Smooth muscle cell (in vitro differentiated cells): ENCODE data around the gene FMNL2. TPM values are rescaled to one million over a fixed set of nuclear protein-coding genes. Genes with fewer than 3 reads are reported as not detected.

Source experiments
- DNase-seq: peaks from one replicate; lab custom pipeline; 2025; ENCODE audit not compliant: unreplicated experiment; lab: John Stamatoyannopoulos, UW
- H2AFZ ChIP-seq: fragments of 200-600 bp; sonication (generic); 2 replicates; pipeline ENCODE4 v1.6.0; 2016; ENCODE audit warnings: antibody characterized with exemption, low read depth, mild to moderate bottlenecking
- H3F3A ChIP-seq: fragments of 200-600 bp; sonication (generic); 2 replicates; pipeline ENCODE4 v1.6.0; 2017; ENCODE audit warnings: antibody characterized with exemption, low read depth
- H3K27ac ChIP-seq: fragments of 200-600 bp; sonication (generic); 2 replicates; pipeline ENCODE4 v1.5.1; 2016; ENCODE audit warnings: low read depth, mild to moderate bottlenecking
- H3K27me3 ChIP-seq: fragments of 200-600 bp; sonication (generic); 2 replicates; pipeline ENCODE4 v1.6.1; 2016; ENCODE audit warnings: low read depth, mild to moderate bottlenecking
- H3K36me3 ChIP-seq: fragments of 200-600 bp; sonication (generic); 2 replicates; pipeline ENCODE4 v1.5.1; 2016; ENCODE audit warnings: low read depth
- H3K4me1 ChIP-seq: fragments of 200-600 bp; sonication (generic); 2 replicates; pipeline ENCODE4 v1.5.1; 2016; ENCODE audit warnings: low read depth
- H3K4me2 ChIP-seq: fragments of 200-600 bp; sonication (generic); 2 replicates; pipeline ENCODE4 v1.6.0; 2016; ENCODE audit warnings: mild to moderate bottlenecking
- H3K4me3 ChIP-seq: fragments of 200-600 bp; sonication (generic); 2 replicates; pipeline ENCODE4 v1.5.1; 2016; ENCODE audit warnings: mild to moderate bottlenecking
- H3K79me2 ChIP-seq: fragments of 200-600 bp; sonication (generic); 2 replicates; pipeline ENCODE4 v1.6.0; 2016; ENCODE audit warnings: low read depth, mild to moderate bottlenecking
- H3K9ac ChIP-seq: fragments of 200-600 bp; sonication (generic); 2 replicates; pipeline ENCODE4 v1.6.0; 2016; ENCODE audit warnings: low read depth
- H3K9me3 ChIP-seq: fragments of 200-600 bp; sonication (generic); replicated peaks from 2 replicates; pipeline ENCODE4 v1.5.1; 2016; ENCODE audit warnings: low read depth
- H4K20me1 ChIP-seq: fragments of 200-600 bp; sonication (generic); 2 replicates; pipeline ENCODE4 v1.6.0; 2016; ENCODE audit warnings: low read depth
- WGBS: methylation state at CpG from one replicate; pipeline ENCODE4 v1.1.7; 2016; ENCODE audit warnings: low lambda C conversion rate; 5-methylcytosine and 5-hydroxymethylcytosine counted together
- polyA plus RNA-seq: library from polyadenylated mRNA; unstranded; fragments of >200 nt; fragmentation: Nextera tagmentation; extraction: Ambion mirVana; gene quantifications from 2 replicates; pipeline ENCODE4 v1.2.1, GENCODE V29; 2016
- total RNA-seq: library from RNA; depleted of rRNA; stranded (reverse); fragments of >200 nt; gene quantifications from 2 replicates; pipeline ENCODE4 v1.2.3, GENCODE V29; 2014
- TF ChIP-seq, protein P1 (sequence below): fragments of 200-600 bp; sonication (generic); IDR thresholded peaks from 2 replicates; pipeline ENCODE4 v1.5.1; 2017; ENCODE audit warnings: borderline replicate concordance, mild to moderate bottlenecking, antibody characterized with exemption; ENCODE audit not compliant: insufficient read depth, poor library complexity, severe bottlenecking

FMNL2 gene
- total and polyA plus RNA-seq, 2 experiments from 2014 or later, result 7.4 to 37.3 TPM

DNA sequence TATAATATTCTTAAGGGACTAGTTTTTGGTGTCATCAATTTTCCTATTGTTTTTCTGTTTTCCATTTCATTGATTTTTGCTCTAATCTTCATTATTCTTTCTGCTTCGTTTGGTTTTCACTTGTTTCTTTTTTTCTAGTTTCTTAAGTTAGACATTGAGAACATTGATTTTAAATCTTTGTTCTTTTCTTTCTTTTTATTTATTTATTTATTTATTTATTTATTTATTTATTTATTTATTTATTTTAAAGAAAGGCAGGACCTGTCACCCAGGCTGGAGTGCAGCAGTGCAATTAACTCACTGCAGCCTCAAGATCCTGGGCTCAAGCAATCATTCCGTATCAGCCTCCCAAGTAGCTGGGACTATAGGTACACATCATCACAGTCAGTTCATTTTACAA is 7.0 kb upstream of the FMNL2 start:
- Histone ChIP-seq H3K27ac (no peak overlapping the region), H3K36me3 (no peaks in the 10 kb centered on the region), H3K79me2 (no peaks in the 10 kb centered on the region), H3F3A (no peaks in the 10 kb centered on the region), H4K20me1 (no peaks in the 10 kb centered on the region), H3K9ac (no peak overlapping the region), H3K4me3 (no peak overlapping the region), H3K27me3 (no peaks in the 10 kb centered on the region), H3K9me3 (no peaks in the 10 kb centered on the region), H3K4me1 (no peaks in the 10 kb centered on the region), H3K4me2 (no peak overlapping the region), H2AFZ (no peak overlapping the region)
- DNase-seq, result no peak
- WGBS, result 89% methylated on average over 2 of the region's 2 CpGs
- TF ChIP-seq, protein P1, sequence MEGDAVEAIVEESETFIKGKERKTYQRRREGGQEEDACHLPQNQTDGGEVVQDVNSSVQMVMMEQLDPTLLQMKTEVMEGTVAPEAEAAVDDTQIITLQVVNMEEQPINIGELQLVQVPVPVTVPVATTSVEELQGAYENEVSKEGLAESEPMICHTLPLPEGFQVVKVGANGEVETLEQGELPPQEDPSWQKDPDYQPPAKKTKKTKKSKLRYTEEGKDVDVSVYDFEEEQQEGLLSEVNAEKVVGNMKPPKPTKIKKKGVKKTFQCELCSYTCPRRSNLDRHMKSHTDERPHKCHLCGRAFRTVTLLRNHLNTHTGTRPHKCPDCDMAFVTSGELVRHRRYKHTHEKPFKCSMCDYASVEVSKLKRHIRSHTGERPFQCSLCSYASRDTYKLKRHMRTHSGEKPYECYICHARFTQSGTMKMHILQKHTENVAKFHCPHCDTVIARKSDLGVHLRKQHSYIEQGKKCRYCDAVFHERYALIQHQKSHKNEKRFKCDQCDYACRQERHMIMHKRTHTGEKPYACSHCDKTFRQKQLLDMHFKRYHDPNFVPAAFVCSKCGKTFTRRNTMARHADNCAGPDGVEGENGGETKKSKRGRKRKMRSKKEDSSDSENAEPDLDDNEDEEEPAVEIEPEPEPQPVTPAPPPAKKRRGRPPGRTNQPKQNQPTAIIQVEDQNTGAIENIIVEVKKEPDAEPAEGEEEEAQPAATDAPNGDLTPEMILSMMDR, result no peak

DNA sequence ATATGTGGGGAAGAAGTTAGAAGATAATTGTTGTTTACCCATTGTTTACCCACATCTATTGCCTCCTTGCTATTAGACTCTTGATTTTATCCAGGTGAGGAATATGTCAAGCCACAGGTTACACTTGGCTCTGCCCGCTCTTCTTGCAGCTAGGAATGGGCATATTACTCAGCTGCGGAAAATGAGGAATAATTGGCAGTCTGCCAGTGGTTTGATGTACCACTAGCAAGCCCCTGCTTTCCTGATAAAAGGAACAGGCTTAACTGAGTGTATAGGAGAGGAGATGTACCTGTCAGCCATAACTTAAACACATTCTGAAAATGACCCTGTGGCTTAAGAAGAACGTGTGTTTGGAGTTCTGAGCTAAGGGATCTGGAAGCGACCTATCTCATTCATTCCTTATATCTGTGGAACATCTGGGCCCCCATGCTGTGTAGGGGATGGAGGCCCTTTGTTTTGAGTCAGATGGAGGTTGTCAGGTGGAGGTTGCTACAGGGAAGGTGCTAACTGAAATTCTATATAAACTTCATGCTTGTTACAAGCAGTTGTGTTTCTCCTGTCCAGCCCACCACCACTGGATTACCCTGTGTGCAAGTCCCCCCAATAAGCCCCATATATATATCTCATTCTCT is 4.6 kb upstream of the FMNL2 start:
- H3K9me3 ChIP-seq, result no peaks in the 10 kb centered on the region
- TF ChIP-seq, protein P1, result no peak
- no peak overlapping the region for H3K9ac ChIP-seq
- H3K4me3 ChIP-seq, result no peak overlapping the region
- no peak overlapping the region for H3K27ac ChIP-seq
- no peaks in the 10 kb centered on the region for H3F3A ChIP-seq
- no peak overlapping the region for H2AFZ ChIP-seq
- no peaks in the 10 kb centered on the region for H3K4me1 ChIP-seq
- 78% methylated on average over 4 of the region's 4 CpGs for WGBS
- H3K36me3 ChIP-seq, result no peaks in the 10 kb centered on the region
- no peak for DNase-seq
- H4K20me1 ChIP-seq, result no peaks in the 10 kb centered on the region
- H3K27me3 ChIP-seq, result no peaks in the 10 kb centered on the region
- no peak overlapping the region for H3K4me2 ChIP-seq
- H3K79me2 ChIP-seq, result no peaks in the 10 kb centered on the region

DNA sequence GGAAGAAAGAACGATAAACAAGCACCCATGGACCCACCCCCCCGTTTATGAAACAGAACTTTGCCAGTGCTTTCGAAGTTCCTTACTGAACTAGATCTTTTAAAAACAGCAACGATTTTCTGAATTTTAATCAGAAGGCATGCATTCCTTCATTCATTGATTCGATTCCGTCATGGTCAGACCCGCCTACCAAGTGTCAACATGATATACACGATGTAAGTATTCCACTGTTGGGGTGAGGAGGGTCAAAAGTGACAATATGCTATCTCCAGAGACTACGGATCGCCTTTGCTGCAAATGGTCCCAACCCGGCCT is 316 bp upstream of the FMNL2 start:
- Histone ChIP-seq H3K79me2 (peaks cover 41% of the 10 kb centered on the region), H3K36me3 (no peaks in the 10 kb centered on the region), H3K4me2 (peak overlapping the region; percentile 88), H3K9me3 (no peaks in the 10 kb centered on the region), H2AFZ (peak overlapping the region; percentile 95), H3K4me3 (peak overlapping the region; percentile 73), H3K27ac (no peak overlapping the region), H3K9ac (peak overlapping the region; percentile 71), H3K27me3 (no peaks in the 10 kb centered on the region), H3K4me1 (no peaks in the 10 kb centered on the region), H4K20me1 (peaks cover 29% of the 10 kb centered on the region), H3F3A (no peaks in the 10 kb centered on the region)
- DNase-seq, result no peak
- WGBS, result 13% methylated on average over 11 of the region's 11 CpGs
- TF ChIP-seq, protein P1, result no peak

DNA sequence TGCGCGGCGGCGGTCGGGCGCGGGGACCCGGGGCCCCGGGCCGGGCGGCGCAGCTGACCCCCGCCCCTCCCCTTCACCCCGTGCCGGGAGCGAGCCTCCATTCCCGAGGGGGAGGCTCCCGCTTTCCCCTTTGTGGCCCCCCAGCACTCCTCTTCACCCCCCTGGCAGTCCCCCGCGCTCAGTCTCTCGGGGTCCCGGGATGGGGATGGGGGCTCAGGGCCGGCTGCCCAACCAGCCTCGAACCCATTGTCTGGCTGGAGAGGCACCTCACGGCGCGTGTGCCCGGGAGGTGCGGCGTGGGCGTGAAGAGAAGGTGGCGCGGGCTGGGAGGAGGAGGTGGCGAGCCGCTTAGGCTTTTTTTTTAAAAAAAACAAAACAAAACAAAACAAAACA is 748 bp downstream of the FMNL2 start:
- H4K20me1 ChIP-seq, result peaks cover 39% of the 10 kb centered on the region
- no peaks in the 10 kb centered on the region for H3K36me3 ChIP-seq
- H3K9ac ChIP-seq, result peak overlapping the region; percentile 53
- no peaks in the 10 kb centered on the region for H3F3A ChIP-seq
- peak; percentile 33 for DNase-seq
- H2AFZ ChIP-seq, result peak overlapping the region; percentile 95
- peak overlapping the region; percentile 73 for H3K4me3 ChIP-seq
- WGBS, result under 1% methylated on average over 17 of the region's 35 CpGs
- H3K27me3 ChIP-seq, result no peaks in the 10 kb centered on the region
- peaks cover 51% of the 10 kb centered on the region for H3K79me2 ChIP-seq
- no peaks in the 10 kb centered on the region for H3K9me3 ChIP-seq
- no peaks in the 10 kb centered on the region for H3K4me1 ChIP-seq
- peak overlapping the region; percentile 88 for H3K4me2 ChIP-seq
- TF ChIP-seq, protein P1, result no peak
- peak overlapping the region; percentile 5 for H3K27ac ChIP-seq
